MM.1S (cell line): ENCODE results near the gene RBM45.

Experiments
- DNase-seq: peaks from one replicate; pipeline ENCODE4 v3.0.0-alpha.2; 2015
- H2AFZ ChIP-seq: fragments of 300-600 bp; sonication (generic); 2 replicates; pipeline ENCODE4 v1.6.0; 2016; ENCODE audit warnings: antibody characterized with exemption, low read length
- H3F3A ChIP-seq: fragments of 300-600 bp; sonication (generic); 2 replicates; pipeline ENCODE4 v1.6.1; 2016; ENCODE audit warnings: mild to moderate bottlenecking, antibody characterized with exemption, low read length, moderate library complexity, mixed read lengths; ENCODE audit not compliant: insufficient read depth
- H3K27ac ChIP-seq: fragments of 300-600 bp; sonication (generic); 2 replicates; pipeline ENCODE4 v1.5.1; 2016; ENCODE audit warnings: mild to moderate bottlenecking, low read length
- H3K27me3 ChIP-seq: fragments of 300-600 bp; sonication (generic); replicated peaks from 2 replicates; pipeline ENCODE4 v1.6.0; 2016; ENCODE audit warnings: low read length; ENCODE audit not compliant: insufficient read depth
- H3K36me3 ChIP-seq: fragments of 300-600 bp; sonication (generic); replicated peaks from 2 replicates; pipeline ENCODE4 v1.6.1; 2016; ENCODE audit warnings: mild to moderate bottlenecking, low read length, mixed read lengths; ENCODE audit not compliant: insufficient read depth
- H3K4me1 ChIP-seq: fragments of 300-600 bp; sonication (generic); 2 replicates; pipeline ENCODE4 v1.6.1; 2016; ENCODE audit warnings: low read length, mixed read lengths
- H3K4me2 ChIP-seq: fragments of 300-600 bp; sonication (generic); 2 replicates; pipeline ENCODE4 v1.6.0; 2016; ENCODE audit warnings: low read depth, low read length
- H3K4me3 ChIP-seq: fragments of 300-600 bp; sonication (generic); 2 replicates; pipeline ENCODE4 v1.5.1; 2016; ENCODE audit warnings: low read length, mixed read lengths
- H3K79me2 ChIP-seq: fragments of 300-600 bp; sonication (generic); 2 replicates; pipeline ENCODE4 v1.6.1; 2016; ENCODE audit warnings: mixed run types, low read length, mixed read lengths
- H3K9ac ChIP-seq: fragments of 300-600 bp; sonication (generic); 2 replicates; pipeline ENCODE4 v1.6.1; 2016; ENCODE audit warnings: low read length, mixed read lengths
- H3K9me2 ChIP-seq: fragments of 300-600 bp; sonication (generic); replicated peaks from 2 replicates; pipeline ENCODE4 v1.6.1; 2016; ENCODE audit warnings: mild to moderate bottlenecking, low read length, mixed read lengths; ENCODE audit not compliant: insufficient read depth
- H3K9me3 ChIP-seq: fragments of 300-600 bp; sonication (generic); replicated peaks from 2 replicates; pipeline ENCODE4 v1.6.1; 2016; ENCODE audit warnings: mild to moderate bottlenecking, low read length, mixed read lengths; ENCODE audit not compliant: insufficient read depth
- H4K20me1 ChIP-seq: fragments of 300-600 bp; sonication (generic); 2 replicates; pipeline ENCODE4 v1.6.1; 2016; ENCODE audit warnings: mild to moderate bottlenecking, low read length, moderate library complexity, mixed read lengths; ENCODE audit not compliant: insufficient read depth
- EZH2 ChIP-seq: fragments of 300-600 bp; sonication (generic); optimal IDR thresholded peaks from 2 replicates; pipeline ENCODE3; 2017; ENCODE audit warnings: low read depth, mild to moderate bottlenecking, antibody characterized with exemption, low read length, mixed read lengths
- EZH2phosphoT487 ChIP-seq: fragments of 300-600 bp; sonication (generic); IDR thresholded peaks from 2 replicates; pipeline ENCODE4 v1.6.1; 2018; ENCODE audit warnings: antibody characterized with exemption, low read length
- TF ChIP-seq, protein P1 (sequence below): fragments of 300-600 bp; sonication (generic); IDR thresholded peaks from 2 replicates; pipeline ENCODE4 v1.5.1; 2016; ENCODE audit warnings: antibody characterized with exemption, low read length, mixed read lengths

Gene RBM45

DNA sequence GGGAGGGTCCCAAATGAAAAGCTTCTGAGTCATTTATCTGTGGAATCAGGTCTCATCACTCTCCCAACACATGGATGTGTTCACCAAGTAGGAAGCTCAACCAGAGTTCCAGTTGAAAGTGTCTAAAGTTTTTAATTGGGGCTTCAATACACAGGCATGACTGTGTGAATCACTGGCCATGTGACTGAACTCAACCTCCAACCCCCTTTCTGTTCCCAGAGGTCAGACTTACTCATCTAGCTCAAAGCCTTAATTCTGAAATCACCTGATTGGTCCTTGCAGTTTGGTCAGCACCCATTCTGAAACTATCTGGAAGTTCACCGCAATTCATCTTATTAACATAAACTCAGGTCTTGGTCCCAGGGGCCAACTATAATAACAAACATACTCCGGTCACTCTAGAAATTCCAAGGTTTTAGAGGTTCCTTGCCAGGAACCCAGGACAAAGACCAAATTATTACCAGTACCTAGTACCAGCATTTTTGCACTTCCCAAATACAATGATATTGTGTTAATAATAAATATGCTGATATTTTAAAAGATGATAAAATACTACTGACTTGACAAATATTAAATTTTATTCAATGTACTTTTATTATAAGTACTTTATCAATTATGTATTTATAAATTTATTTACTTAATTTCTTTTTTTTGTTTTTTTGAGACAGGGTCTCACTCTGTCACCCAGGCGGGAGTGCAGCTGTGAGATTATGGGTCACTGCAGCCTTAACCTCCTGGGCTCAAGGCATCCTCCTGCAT, 10.7 kb upstream of the RBM45 start:
- H3K9me2 ChIP-seq, result no peaks in the 10 kb centered on the region
- H2AFZ ChIP-seq, result no peak overlapping the region
- no peak overlapping the region for H3K9ac ChIP-seq
- TF ChIP-seq, protein P1, sequence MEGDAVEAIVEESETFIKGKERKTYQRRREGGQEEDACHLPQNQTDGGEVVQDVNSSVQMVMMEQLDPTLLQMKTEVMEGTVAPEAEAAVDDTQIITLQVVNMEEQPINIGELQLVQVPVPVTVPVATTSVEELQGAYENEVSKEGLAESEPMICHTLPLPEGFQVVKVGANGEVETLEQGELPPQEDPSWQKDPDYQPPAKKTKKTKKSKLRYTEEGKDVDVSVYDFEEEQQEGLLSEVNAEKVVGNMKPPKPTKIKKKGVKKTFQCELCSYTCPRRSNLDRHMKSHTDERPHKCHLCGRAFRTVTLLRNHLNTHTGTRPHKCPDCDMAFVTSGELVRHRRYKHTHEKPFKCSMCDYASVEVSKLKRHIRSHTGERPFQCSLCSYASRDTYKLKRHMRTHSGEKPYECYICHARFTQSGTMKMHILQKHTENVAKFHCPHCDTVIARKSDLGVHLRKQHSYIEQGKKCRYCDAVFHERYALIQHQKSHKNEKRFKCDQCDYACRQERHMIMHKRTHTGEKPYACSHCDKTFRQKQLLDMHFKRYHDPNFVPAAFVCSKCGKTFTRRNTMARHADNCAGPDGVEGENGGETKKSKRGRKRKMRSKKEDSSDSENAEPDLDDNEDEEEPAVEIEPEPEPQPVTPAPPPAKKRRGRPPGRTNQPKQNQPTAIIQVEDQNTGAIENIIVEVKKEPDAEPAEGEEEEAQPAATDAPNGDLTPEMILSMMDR, result no peak
- no peak for TF ChIP-seq EZH2phosphoT487
- no peak for TF ChIP-seq EZH2
- no peak overlapping the region for H3K27ac ChIP-seq
- H3K4me3 ChIP-seq, result no peak overlapping the region
- DNase-seq, result no peak
- no peaks in the 10 kb centered on the region for H4K20me1 ChIP-seq
- no peaks in the 10 kb centered on the region for H3K79me2 ChIP-seq
- H3K27me3 ChIP-seq, result no peaks in the 10 kb centered on the region
- no peaks in the 10 kb centered on the region for H3K4me1 ChIP-seq
- no peaks in the 10 kb centered on the region for H3K9me3 ChIP-seq
- no peaks in the 10 kb centered on the region for H3K36me3 ChIP-seq
- H3K4me2 ChIP-seq, result no peak overlapping the region
- H3F3A ChIP-seq, result no peaks in the 10 kb centered on the region

DNA sequence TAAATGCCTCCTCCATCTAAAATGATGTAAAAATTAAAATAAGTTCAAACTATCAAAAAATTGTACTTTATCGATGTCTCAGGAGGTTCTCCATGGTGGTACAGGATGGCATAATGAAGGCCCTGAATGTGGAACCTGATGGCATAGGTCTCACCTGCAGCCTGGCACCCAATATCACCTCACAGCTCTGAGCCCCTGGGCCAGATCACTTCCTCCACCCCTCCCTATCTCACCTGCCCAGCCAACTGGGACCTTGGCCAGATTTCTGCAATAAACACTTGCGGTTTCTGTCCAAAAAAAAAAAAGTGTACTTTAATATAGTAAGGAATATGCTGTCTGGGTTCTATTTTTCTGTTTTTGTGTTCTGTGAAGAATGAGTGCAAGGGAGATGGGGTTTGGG, 6.7 kb upstream of the RBM45 start:
- Histone ChIP-seq H3K4me3 (no peak overlapping the region), H3K79me2 (no peaks in the 10 kb centered on the region), H3K27me3 (no peaks in the 10 kb centered on the region), H3K27ac (no peak overlapping the region), H3F3A (no peaks in the 10 kb centered on the region), H3K9me2 (no peaks in the 10 kb centered on the region), H3K9me3 (no peaks in the 10 kb centered on the region), H2AFZ (no peak overlapping the region), H3K4me1 (no peaks in the 10 kb centered on the region), H3K9ac (no peak overlapping the region), H3K4me2 (no peak overlapping the region), H3K36me3 (no peaks in the 10 kb centered on the region), H4K20me1 (no peaks in the 10 kb centered on the region)
- TF ChIP-seq EZH2 (no peak), EZH2phosphoT487 (no peak)
- TF ChIP-seq, protein P1, result no peak
- DNase-seq, result no peak

DNA sequence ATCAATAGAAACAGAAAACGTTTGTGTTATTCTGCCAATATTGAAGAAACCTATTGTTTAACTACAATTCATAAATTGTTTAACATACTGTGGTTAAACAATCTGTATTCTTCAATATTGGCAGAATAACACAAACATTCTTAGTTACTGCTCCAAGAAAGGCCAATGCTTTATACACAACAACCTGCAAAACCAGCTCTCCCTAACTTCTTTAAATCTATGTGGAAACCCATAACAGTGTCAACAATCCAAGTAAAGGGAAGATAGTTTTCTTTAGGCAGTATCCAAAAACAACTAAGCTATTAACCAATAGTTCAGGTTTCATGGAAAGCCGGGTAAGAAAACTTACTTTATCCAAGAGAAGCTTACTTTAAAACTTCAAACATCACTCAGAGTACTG, 6.2 kb upstream of the RBM45 start:
- no peaks in the 10 kb centered on the region for H3K4me1 ChIP-seq

More for the DNA sequence above, 6.2 kb upstream of the RBM45 start:
- no peaks in the 10 kb centered on the region for H3F3A ChIP-seq
- H3K9me3 ChIP-seq, result no peaks in the 10 kb centered on the region
- H3K79me2 ChIP-seq, result no peaks in the 10 kb centered on the region
- H3K9me2 ChIP-seq, result no peaks in the 10 kb centered on the region
- no peak overlapping the region for H2AFZ ChIP-seq
- no peak overlapping the region for H3K4me2 ChIP-seq
- H3K27me3 ChIP-seq, result no peaks in the 10 kb centered on the region
- no peak overlapping the region for H3K4me3 ChIP-seq
- TF ChIP-seq, protein P1, result no peak
- TF ChIP-seq EZH2phosphoT487 (no peak), EZH2 (no peak)
- no peak overlapping the region for H3K27ac ChIP-seq
- no peaks in the 10 kb centered on the region for H4K20me1 ChIP-seq
- H3K36me3 ChIP-seq, result no peaks in the 10 kb centered on the region
- no peak for DNase-seq
- no peak overlapping the region for H3K9ac ChIP-seq
